ENCODE measurements around the gene MRPL30. TPM values are rescaled to one million over a fixed set of nuclear protein-coding genes. Genes with fewer than 3 reads are reported as not detected.
A peak's percentile ranks its signal among the peaks of the same experiment; 100 is the strongest.

The MRPL30 gene
- polyA plus RNA-seq, 1 of the 3 experiments (the other 2 are of a cell fraction), result 14.9 TPM

- no peak overlapping the region for H3K4me3 ChIP-seq (ENCODE audit: low read depth in 2 of 2, low read length in 1 of 2)
- H3K9me3 ChIP-seq, result no peaks in the 10 kb centered on the region
- peaks cover 15% of the 10 kb centered on the region for H3K79me2 ChIP-seq (ENCODE audit: insufficient read depth)
- peaks cover 10% of the 10 kb centered on the region for H3F3A ChIP-seq (replicated peaks; ENCODE audit: insufficient read depth)
- peaks cover 59 to 63% of the 10 kb centered on the region in 2 experiments for H3K36me3 ChIP-seq (replicated peaks in 1 of 2; ENCODE audit: control insufficient read depth in 1 of 2, insufficient read depth in 2 of 2, low read length in 1 of 2)
- H3K9ac ChIP-seq, result no peak overlapping the region
- ChIA-PET CTCF (no interaction called here), POLR2A (no interaction called here)
- WGBS (ENCODE audit: low lambda C conversion rate), result 97% methylated on average over 8 of the region's 8 CpGs
- H3K27me3 ChIP-seq (ENCODE audit: insufficient read depth), result no peaks in the 10 kb centered on the region
- no peak overlapping the region for H2AFZ ChIP-seq (ENCODE audit: low read depth)
- H3K27ac ChIP-seq (ENCODE audit: low read depth in 2 of 2, low read length in 1 of 2), result no peak overlapping the region
- no peaks in the 10 kb centered on the region for H4K20me1 ChIP-seq (ENCODE audit: insufficient read depth)
- H3K4me2 ChIP-seq, result no peak overlapping the region
- H3K9me2 ChIP-seq, result no peaks in the 10 kb centered on the region
- TF ChIP-seq NFIC (IDR thresholded peaks at IDR 0.05; ENCODE audit: borderline replicate concordance), result no peak
- no peak for TF ChIP-seq USF1 (IDR thresholded peaks at IDR 0.05; ENCODE audit: borderline replicate concordance, low read depth)
- H3K4me1 ChIP-seq (ENCODE audit: control insufficient read depth in 1 of 2, insufficient read depth in 2 of 2, low read depth in 1 of 2, low read length in 1 of 2), result no peaks in the 10 kb centered on the region
- no peak for DNase-seq
Observed at GRCh38 chr2:99171377-99172140, 9.4 kb upstream of the MRPL30 start.

GRCh38 chr2:99181624-99182000 is 628 bp downstream of the MRPL30 start:
- Histone ChIP-seq H3K4me2 (peak overlapping the region; percentile 88), H4K20me1 (ENCODE audit: insufficient read depth) (peaks cover 10% of the 10 kb centered on the region; the same call in 1 of the 2 replicates), H3K4me1 (ENCODE audit: control insufficient read depth in 1 of 2, insufficient read depth in 2 of 2, low read depth in 1 of 2, low read length in 1 of 2) (peaks cover 0 to 16% of the 10 kb centered on the region in 2 experiments; a peak in 2 of 4 replicates), H3K4me3 (ENCODE audit: low read depth in 2 of 2, low read length in 1 of 2) (peak overlapping the region; percentile 89 to 95), H3F3A (replicated peaks; ENCODE audit: insufficient read depth) (peaks cover 5% of the 10 kb centered on the region), H2AFZ (ENCODE audit: low read depth) (peak overlapping the region; percentile 71), H3K36me3 (replicated peaks in 1 of 2; ENCODE audit: control insufficient read depth in 1 of 2, insufficient read depth in 2 of 2, low read length in 1 of 2) (peaks cover 0 to 3% of the 10 kb centered on the region in 2 experiments), H3K27me3 (ENCODE audit: insufficient read depth) (no peaks in the 10 kb centered on the region), H3K79me2 (ENCODE audit: insufficient read depth) (peaks cover 89% of the 10 kb centered on the region), H3K9ac (peak overlapping the region; percentile 80), H3K27ac (ENCODE audit: low read depth in 2 of 2, low read length in 1 of 2) (peak overlapping the region; percentile 69 to 91), H3K9me3 (no peaks in the 10 kb centered on the region), H3K9me2 (no peaks in the 10 kb centered on the region)
- DNase-seq, result peak; percentile 30
- ChIA-PET CTCF (interaction anchor here (0.6 to 1.0 kb wide), 4 partner anchors 27 to 367 kb away, joined by 3 to 6 read pairs (median 4); partner anchors contain the start of genes EIF5B, LIPT1 and TSGA10), POLR2A (interaction anchor here (0.6 to 2.0 kb wide), 2 partner anchors 41 to 153 kb away, joined by 3 to 8 read pairs; partner anchors contain the start of gene C2orf15)
- 2% methylated on average over 4 of the region's 4 CpGs for WGBS (ENCODE audit: low lambda C conversion rate)
- TF ChIP-seq CHD2 (IDR thresholded peaks at IDR 0.05; ENCODE audit: low read length, partially characterized antibody) (no peak), FOXJ3 (CRISPR knock-in tag; IDR thresholded peaks at IDR 0.05) (no peak), ZBTB33 (IDR thresholded peaks at IDR 0.05; ENCODE audit: borderline replicate concordance, low read depth) (no peak)

- WGBS (ENCODE audit: low lambda C conversion rate), result 94% methylated on average over 3 of the region's 3 CpGs
- TF ChIP-seq USF1 (IDR thresholded peaks at IDR 0.05; ENCODE audit: borderline replicate concordance, low read depth) (no peak), CTCF (IDR thresholded peaks at IDR 0.05) (no peak), PBX3 (IDR thresholded peaks at IDR 0.05) (no peak), USF2 (IDR thresholded peaks at IDR 0.05; ENCODE audit: borderline replicate concordance, low read depth, low read length) (no peak)
Observed at GRCh38 chr2:99183025-99183424, 2.0 kb downstream of the MRPL30 start.

More at GRCh38 chr2:99183025-99183424, 2.0 kb downstream of the MRPL30 start:
- Histone ChIP-seq H3K4me3 (ENCODE audit: low read depth in 2 of 2, low read length in 1 of 2) (peak overlapping the region in 1 of 2 experiments; percentile 89; a peak in 1 of 4 replicates), H3K4me2 (peak overlapping the region; percentile 88; the same call in 1 of the 2 replicates), H3K79me2 (ENCODE audit: insufficient read depth) (peaks cover 90% of the 10 kb centered on the region), H3K36me3 (replicated peaks in 1 of 2; ENCODE audit: control insufficient read depth in 1 of 2, insufficient read depth in 2 of 2, low read length in 1 of 2) (peaks cover 3% of the 10 kb centered on the region in 2 experiments), H3K9ac (no peak overlapping the region), H3K4me1 (ENCODE audit: control insufficient read depth in 1 of 2, insufficient read depth in 2 of 2, low read depth in 1 of 2, low read length in 1 of 2) (peaks cover 0 to 16% of the 10 kb centered on the region in 2 experiments; a peak in 2 of 4 replicates), H4K20me1 (ENCODE audit: insufficient read depth) (peaks cover 10% of the 10 kb centered on the region; the same call in 1 of the 2 replicates), H3K27me3 (ENCODE audit: insufficient read depth) (no peaks in the 10 kb centered on the region), H3K27ac (ENCODE audit: low read depth in 2 of 2, low read length in 1 of 2) (no peak overlapping the region), H3F3A (replicated peaks; ENCODE audit: insufficient read depth) (peaks cover 5% of the 10 kb centered on the region), H3K9me3 (no peaks in the 10 kb centered on the region), H3K9me2 (no peaks in the 10 kb centered on the region), H2AFZ (ENCODE audit: low read depth) (no peak overlapping the region)
- ChIA-PET CTCF (no interaction called here), POLR2A (no interaction called here)
- DNase-seq, result no peak

All from SK-N-SH (cell line).